Stomach (tissue), 9 donors: Measurements from ENCODE around the gene SLC25A1. TPM values are rescaled to one million over a fixed set of nuclear protein-coding genes. Genes with fewer than 3 reads are reported as not detected.
A peak's percentile ranks its signal among the peaks of the same experiment; 100 is the strongest.

Experiments used
- DNase-seq, 2 donors: peaks; one replicate each; pipeline versions ENCODE4 v3.0.0 to v3.0.0-alpha.2; 2013 to 2019
- H3K27ac ChIP-seq, 5 donors: fragments of 200-600 bp in 4 of 5; sonication (generic) in 4 of 5; one replicate each; pipeline ENCODE4 v1.5.1; 2013 to 2019; ENCODE audit warnings: mild to moderate bottlenecking in 1 of 5, moderate library complexity in 1 of 5
- H3K27me3 ChIP-seq, 3 donors: fragments of 200-600 bp; sonication (generic); one replicate each; pipeline ENCODE4 v1.5.1; 2017 to 2019; ENCODE audit warnings: mixed run types in 1 of 3
- H3K36me3 ChIP-seq, 4 donors: fragments of 200-600 bp; sonication (generic); 1 replicate in 3 of 4; 2 replicates in 1 of 4; pipeline ENCODE4 v1.5.1; 2016 to 2019
- H3K4me1 ChIP-seq, 4 donors: fragments of 200-600 bp; sonication (generic); one replicate each; pipeline ENCODE4 v1.5.1; 2016 to 2019
- H3K4me3 ChIP-seq, 4 donors: fragments of 200-600 bp; sonication (generic) in 3 of 4; one replicate each; pipeline ENCODE4 v1.5.1; 2016 to 2019; ENCODE audit warnings: mild to moderate bottlenecking in 1 of 4
- H3K9me3 ChIP-seq, 4 donors: fragments of 200-600 bp; sonication (generic); one replicate each; pipeline ENCODE4 v1.5.1; 2016 to 2019
- CTCF ChIP-seq, 7 experiments: fragments of 450-650 bp in 4 of 7; fragments of 200-600 bp in 3 of 7; sonication (generic) in 3 of 7; IDR thresholded peaks; one replicate each; pipeline ENCODE4 v1.5.1; 2016 to 2019; ENCODE audit warnings: antibody characterized with exemption in 7 of 7, control low read depth in 2 of 7, mild to moderate bottlenecking in 1 of 7
- EP300 ChIP-seq: sonication (generic); formaldehyde crosslinking; IDR thresholded peaks from one replicate; pipeline ENCODE4 v1.6.1; 2017; ENCODE audit warnings: antibody characterized with exemption
- POLR2A ChIP-seq, 4 donors: fragments of 450-650 bp; IDR thresholded peaks; one replicate each; pipeline ENCODE4 v1.6.1; 2016; ENCODE audit warnings: antibody characterized with exemption in 4 of 4, control low read depth in 2 of 4, mild to moderate bottlenecking in 1 of 4, moderate library complexity in 1 of 4
- POLR2AphosphoS5 ChIP-seq, 3 donors: sonication (generic); formaldehyde crosslinking; IDR thresholded peaks; one replicate each; pipeline ENCODE4 v1.6.1; 2016; ENCODE audit warnings: antibody characterized with exemption in 3 of 3
- WGBS, 5 donors: extraction: QIAGEN DNeasy Blood & Tissue Kit in 3 of 5; methylation state at CpG; one replicate each; pipeline versions ENCODE4 v1.1.5 to v1.1.7; 2013 to 2018; 5-methylcytosine and 5-hydroxymethylcytosine counted together
- intact Hi-C: fragments of 100-400 bp; cut with DNase I; formaldehyde crosslinking; loops from one replicate; pipeline ENCODE4 v1.15.1; 2023; ENCODE audit warnings: low total_unique reads
- polyA plus RNA-seq, 3 donors: library from polyadenylated mRNA; stranded (reverse); fragments of 200-250 nt; gene quantifications; one replicate each; pipeline ENCODE4 v1.2.3, GENCODE V29; 2013
- total RNA-seq, 5 donors: library from RNA; depleted of rRNA; stranded (reverse); fragments of >200 nt; gene quantifications; one replicate each; pipeline versions ENCODE4 v1.1.0 to v1.2.3, GENCODE V29; 2014 to 2016
- donor health status: healthy with polysubstance abuse.
- donor health status: Bipolar disorder and iron deficiency.
- donor health status: healthy.

Gene SLC25A1
- total and polyA plus RNA-seq, 8 donors, result 1.2 to 165 (median 54.3) TPM

GRCh38 chr22:19180740-19181410, 2.3 kb upstream of the SLC25A1 start:
- no peak for DNase-seq
- H3K4me1 ChIP-seq, result peaks cover 21 to 33% (median 30%) of the 10 kb centered on the region in 4 donors
- WGBS, 5 donors, result 86 to 91% (median 89%) methylated on average over 10 to 11 of the region's 11 CpGs
- H3K27ac ChIP-seq, result no peak overlapping the region
- intact Hi-C loops, result loop anchor here (10.0 kb wide), 1 partner anchor 274 kb away; no protein-coding TSS in a partner anchor
- no peaks in the 10 kb centered on the region for H3K9me3 ChIP-seq
- no peaks in the 10 kb centered on the region for H3K27me3 ChIP-seq
- H3K36me3 ChIP-seq, result no peaks in the 10 kb centered on the region
- H3K4me3 ChIP-seq, result no peak overlapping the region
- TF ChIP-seq POLR2A (IDR thresholded peaks at IDR 0.05) (no peak), EP300 (no peak), CTCF (IDR thresholded peaks at IDR 0.05) (no peak), POLR2AphosphoS5 (IDR thresholded peaks at IDR 0.05) (no peak)

DNA sequence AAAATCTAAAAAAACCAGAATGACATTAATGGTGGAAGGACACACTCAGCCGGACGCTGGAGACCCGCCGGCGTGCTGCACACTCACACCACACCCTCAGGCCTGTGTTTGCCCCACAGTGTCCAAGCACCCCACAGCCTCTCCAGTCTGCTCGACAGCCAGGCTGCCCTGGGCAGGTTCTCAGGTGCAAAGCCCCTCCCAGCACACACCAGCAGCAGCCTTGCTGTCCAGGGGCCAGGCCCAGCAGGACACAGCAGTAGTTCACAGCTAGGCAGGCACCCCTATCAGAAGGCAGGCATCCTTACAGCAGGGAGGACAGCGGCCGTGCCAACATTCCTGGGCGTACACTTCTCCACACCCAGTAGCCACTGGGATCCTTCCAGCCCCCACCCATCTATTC, 1.7 kb upstream of the SLC25A1 start:
- no peak for DNase-seq
- intact Hi-C loops, result loop anchor here (10.0 kb wide), 1 partner anchor 275 kb away; no protein-coding TSS in a partner anchor
- WGBS, 5 donors, result 86 to 91% (median 88%) methylated on average over 6 to 9 of the region's 9 CpGs
- no peaks in the 10 kb centered on the region for H3K9me3 ChIP-seq
- H3K4me3 ChIP-seq, result no peak overlapping the region
- H3K27ac ChIP-seq, result peak overlapping the region in 2 of 5 donors; percentile 93 to 94
- H3K36me3 ChIP-seq, result peaks cover 0 to 4% (median 2%) of the 10 kb centered on the region in 4 donors
- H3K27me3 ChIP-seq, result no peaks in the 10 kb centered on the region
- TF ChIP-seq EP300 (no peak), CTCF (IDR thresholded peaks at IDR 0.05) (no peak), POLR2A (IDR thresholded peaks at IDR 0.05) (no peak), POLR2AphosphoS5 (IDR thresholded peaks at IDR 0.05) (no peak)
- peaks cover 27 to 39% (median 36%) of the 10 kb centered on the region in 4 donors for H3K4me1 ChIP-seq

DNA sequence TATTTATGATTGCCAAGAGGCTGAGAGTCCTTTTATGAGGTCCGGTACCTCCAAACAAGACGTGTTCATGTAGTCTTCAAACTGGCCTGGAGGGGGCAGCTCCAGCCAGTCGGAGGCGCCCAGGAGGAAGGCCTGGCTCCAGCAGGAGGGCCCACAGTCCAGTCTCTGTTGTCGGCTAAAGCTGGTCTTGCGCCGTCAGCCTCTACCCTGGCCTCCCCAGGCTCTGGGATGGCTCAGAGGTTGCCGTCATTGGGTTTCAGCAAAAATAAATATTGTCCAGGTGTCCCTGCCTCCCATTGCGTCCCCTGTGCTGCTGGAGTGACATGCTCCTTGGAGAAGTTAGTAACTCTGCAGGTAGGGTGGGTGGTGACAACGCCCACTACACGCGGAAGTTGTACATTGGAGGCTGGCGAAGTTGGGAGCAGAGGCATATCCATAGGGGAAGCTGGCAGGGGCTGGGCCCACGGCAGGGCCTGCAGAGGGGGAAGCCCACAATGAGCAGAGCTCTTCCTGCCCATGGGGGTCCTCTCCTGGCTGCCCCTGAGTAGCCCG, 1.0 kb upstream of the SLC25A1 start:
- WGBS, 5 donors, result 17 to 34% (median 27%) methylated on average over 12 to 15 of the region's 15 CpGs
- peak overlapping the region; percentile 92 to 98 (median 94) for H3K27ac ChIP-seq
- intact Hi-C loops, result loop anchor here (10.0 kb wide), 1 partner anchor 275 kb away; no protein-coding TSS in a partner anchor

More for the DNA sequence above, 1.0 kb upstream of the SLC25A1 start:
- TF ChIP-seq POLR2AphosphoS5 (IDR thresholded peaks at IDR 0.05) (peak in 1 of 3 donors; percentile 42), CTCF (IDR thresholded peaks at IDR 0.05) (peak in 5 of 7 experiments; percentile 41 to 70 (median 62)), POLR2A (IDR thresholded peaks at IDR 0.05) (no peak), EP300 (no peak)
- Histone ChIP-seq H3K4me1 (peaks cover 33 to 46% (median 42%) of the 10 kb centered on the region in 4 donors), H3K36me3 (peaks cover 0 to 4% (median 2%) of the 10 kb centered on the region in 4 donors), H3K9me3 (no peaks in the 10 kb centered on the region), H3K4me3 (peak overlapping the region; percentile 91 to 96 (median 94)), H3K27me3 (no peaks in the 10 kb centered on the region)
- DNase-seq, result peak; percentile 80 to 94
